HG02610 (cell line): ENCODE measurements around the gene SCAND1.
A peak's percentile ranks its signal among the peaks of the same experiment; 100 is the strongest.
"Not testable (repeated sequence)": the region's sequence is repeated elsewhere in the genome, so short reads cannot be mapped to it uniquely, and the experiment has no call there.

Experiments used
- ATAC-seq: cut with Tn5 transposase; IDR thresholded peaks from one replicate; pipeline ENCODE4 v1.9.1; 2021; ENCODE audit warnings: mild to moderate bottlenecking, moderate library complexity; ENCODE audit not compliant: unreplicated experiment

SCAND1 gene

DNA sequence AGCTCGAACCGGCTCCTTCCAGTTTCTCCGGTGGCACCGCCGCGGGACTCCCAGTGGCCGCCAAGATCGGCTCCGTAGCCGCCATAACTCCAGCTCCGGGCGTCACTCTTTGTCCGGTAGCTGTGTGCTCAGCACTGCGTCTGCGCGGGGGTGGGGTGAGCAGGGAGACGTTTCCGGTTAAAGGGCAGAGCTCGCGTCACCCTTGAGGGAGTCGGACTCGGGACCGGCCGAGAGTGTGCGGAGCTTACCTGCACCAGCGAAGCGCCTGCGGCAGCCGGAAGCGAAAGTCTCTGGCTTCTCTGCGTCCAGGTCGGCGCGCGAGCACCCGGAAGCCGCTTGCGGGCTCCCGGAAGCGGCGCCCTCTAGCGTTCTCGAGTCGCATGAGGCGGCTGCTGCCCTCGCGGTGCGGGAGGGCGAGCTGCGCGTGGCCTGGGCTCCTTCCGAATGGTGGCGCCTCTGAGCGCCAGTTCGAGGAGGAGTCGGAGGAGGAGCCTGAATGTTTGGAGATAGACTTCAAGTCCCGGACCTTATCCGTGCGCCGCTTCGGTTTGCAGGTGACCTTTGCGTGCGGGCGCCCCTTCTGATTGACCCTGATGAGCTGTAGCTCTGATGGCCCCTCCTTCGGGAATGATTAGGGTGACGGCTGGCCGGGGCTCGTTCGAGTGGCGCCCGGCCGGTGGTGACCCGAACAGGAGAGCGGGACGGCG lies at the start of gene SCAND1:
TSS of gene SCAND1 (minus strand) at position 303 of the 707 bp plus-strand sequence. CDS start at position 85, 218 bp downstream.
- peak; percentile 91 for ATAC-seq

DNA sequence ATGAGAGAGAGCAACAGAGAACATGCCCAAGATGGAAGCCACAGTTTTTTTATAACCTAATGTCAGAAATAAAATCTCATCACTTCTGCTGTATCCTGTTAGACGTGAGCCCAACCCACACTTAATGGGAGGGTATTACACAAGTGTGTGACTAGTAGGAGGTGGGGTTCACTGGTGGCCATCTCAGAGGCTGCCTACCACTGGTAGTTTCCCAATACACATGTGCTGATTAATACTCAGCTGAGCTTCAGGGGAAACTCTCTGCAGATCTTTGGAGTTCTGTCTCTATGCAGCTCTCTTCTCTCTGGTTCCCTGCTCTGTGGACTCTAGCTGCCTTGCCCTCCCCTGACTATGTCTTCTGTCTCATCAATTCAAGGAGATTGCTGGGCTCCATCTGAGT lies 49.7 kb upstream of the SCAND1 start:
- ATAC-seq, result no peak

DNA sequence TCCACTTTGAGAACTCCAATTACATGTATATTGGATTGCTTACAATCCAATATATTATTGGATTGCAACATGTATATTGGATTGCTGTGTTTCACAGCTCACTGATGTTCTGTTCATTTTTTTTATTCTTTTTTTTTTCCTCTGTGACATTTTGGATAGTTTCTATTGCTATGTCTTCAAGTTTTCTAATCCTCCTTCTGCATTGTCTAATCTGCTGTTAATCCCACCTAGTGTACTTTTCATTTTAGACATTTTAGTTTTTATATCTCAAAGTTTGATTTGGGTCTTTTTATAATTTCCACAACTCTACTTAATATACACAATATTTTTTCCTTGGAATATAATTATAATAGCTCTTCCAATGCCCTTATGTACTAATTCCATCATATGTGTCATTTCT lies 48.6 kb upstream of the SCAND1 start:
- ATAC-seq, result no peak

GRCh38 chr20:36001331-36001730 lies 47.0 kb upstream of the SCAND1 start:
- not testable (repeated sequence) for ATAC-seq

GRCh38 chr20:35996492-35996891 lies 42.2 kb upstream of the SCAND1 start:
- not testable (repeated sequence) for ATAC-seq

DNA sequence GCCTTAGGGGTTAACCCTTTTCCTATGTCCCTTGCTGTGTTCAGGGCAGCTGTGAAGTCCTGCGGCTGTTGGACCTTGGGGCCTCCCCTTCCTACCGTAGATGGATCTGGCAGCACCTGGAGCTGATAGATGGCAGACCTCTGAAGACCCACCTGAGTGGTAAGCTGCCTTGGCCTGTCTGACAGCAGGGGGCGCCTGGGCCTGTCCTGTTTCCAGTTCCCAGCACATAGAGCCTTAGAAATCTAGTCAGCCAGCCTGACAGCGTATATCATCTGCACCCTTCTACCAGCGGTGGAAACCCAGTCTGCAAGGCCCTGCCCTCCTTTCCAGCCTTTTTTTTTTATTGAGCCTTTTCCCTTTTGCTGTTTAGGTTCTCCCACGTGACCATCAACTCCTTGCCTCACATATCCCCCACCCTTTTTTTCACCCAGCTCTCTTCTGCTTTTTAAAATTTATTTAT lies 40.7 kb upstream of the SCAND1 start:
- ATAC-seq, result no peak

- ATAC-seq, result no peak
These were observed 38.5 kb upstream of the SCAND1 start for GRCh38 chr20:35992713-35993335.

- ATAC-seq, result no peak
These were observed 37.0 kb upstream of the SCAND1 start for GRCh38 chr20:35991142-35991771.

DNA sequence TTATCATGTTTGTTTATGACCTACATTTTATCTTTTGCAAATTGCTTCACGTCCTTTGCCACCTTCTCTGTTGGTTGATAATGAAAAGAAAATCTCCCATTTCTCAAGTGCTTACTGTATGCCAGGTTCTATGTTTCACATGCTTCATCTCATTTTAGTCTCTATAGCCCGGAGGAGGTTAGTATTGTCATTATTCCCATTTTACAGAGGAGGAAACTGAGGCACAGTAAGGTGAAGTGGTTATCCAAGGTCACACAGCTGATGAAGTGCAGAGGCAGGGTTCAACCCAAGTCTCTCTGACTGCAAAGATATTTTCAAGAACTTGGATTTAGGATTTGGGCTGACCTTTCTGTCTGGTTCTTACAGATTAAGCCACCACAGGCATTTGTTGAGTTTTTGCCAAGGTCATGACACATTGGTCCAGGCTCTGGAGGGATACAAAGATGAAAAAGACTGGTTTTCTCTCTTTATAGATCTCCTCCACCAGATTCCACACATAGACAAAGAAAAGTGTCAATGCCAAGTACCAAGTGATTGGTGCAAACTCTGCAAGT lies 34.7 kb upstream of the SCAND1 start:
- ATAC-seq, result no peak

DNA sequence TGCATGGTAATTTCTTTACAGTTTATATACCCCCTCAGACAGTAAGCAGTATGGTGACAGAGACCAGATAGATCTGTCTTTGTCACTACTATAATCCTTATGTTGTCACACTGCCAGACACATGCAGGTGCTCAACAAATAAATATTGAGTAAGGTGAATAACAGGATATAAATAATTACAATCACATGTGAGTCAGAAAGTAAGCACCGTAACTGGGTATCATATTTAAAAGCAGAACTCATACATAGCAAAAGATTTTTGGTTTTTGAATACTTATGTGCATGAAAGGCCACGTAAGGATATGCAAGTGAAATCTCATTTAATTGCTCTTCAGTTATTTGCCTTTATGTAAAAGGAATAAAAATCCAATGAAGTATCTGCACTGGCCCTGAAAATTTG lies 31.5 kb upstream of the SCAND1 start:
- ATAC-seq, result no peak

GRCh38 chr20:35984382-35984781 lies 30.1 kb upstream of the SCAND1 start:
- no peak for ATAC-seq

DNA sequence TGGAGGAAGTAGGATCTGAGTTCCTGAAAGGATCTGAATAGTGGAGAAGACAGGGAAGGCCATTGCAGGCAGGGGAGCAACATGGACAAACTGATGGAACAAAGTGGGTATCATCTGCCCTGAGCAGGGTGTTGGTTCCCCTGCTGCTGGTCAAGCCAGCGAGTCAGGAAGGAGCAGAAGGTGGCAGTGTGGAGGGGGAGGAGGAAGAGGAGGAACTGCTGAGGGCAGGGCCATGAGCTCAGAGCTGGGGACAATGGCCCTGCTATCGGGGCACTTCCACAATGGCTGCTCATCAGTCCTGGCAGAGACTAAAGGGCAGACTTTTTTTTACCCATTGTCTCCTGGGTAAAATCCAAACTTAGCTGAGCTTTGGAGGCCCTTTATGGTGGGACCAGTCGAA lies 27.7 kb upstream of the SCAND1 start:
- no peak for ATAC-seq

GRCh38 chr20:35979544-35979943 lies 25.2 kb upstream of the SCAND1 start:
- ATAC-seq, result no peak

DNA sequence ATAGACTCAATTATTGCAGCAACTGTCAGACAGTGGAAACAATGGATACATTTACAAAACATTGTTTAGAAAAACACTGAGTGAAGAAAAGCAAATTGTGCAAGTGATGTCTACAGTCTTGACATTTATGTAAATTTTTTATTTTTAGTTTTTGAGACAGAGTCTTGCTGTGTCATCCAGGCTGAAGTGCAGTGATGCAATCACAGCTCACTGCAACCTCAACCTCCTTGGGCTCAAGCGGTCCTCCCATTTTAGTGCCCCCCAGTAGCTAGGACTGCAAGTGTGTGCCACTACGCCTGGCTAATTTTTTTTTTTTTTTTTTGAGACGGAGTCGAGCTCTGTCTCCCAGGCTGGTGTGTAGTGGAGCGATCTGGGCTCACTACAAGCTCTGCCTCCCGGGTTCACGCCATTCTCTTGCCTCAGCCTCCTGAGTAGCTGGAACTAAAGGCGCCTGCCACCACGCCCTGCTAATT lies 23.8 kb upstream of the SCAND1 start:
- no peak for ATAC-seq

- no peak for ATAC-seq
These were observed 21.5 kb upstream of the SCAND1 start for GRCh38 chr20:35975576-35976373.

GRCh38 chr20:35974256-35974655 lies 20.0 kb upstream of the SCAND1 start:
- ATAC-seq, result no peak

- ATAC-seq, result no peak
These were observed 18.2 kb upstream of the SCAND1 start for GRCh38 chr20:35972462-35972861.

DNA sequence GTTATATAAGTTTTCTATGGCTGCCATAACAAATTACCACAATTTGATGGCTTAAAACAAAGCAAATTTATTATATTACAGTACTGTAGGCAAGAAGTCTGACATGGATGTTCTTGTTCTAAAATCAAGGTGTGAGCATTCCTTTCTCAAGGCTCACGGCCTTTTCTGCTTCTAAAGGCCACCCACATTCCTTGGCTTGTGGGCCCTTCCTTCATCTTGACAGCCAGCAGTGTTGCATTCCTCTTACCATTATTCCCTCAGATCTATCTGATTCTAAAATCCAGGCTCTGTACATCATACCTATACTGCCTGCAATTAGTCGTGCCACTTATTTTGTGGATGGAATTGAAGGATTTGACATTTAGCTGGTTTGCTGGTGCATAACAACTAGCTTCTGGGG lies 17.7 kb upstream of the SCAND1 start:
- ATAC-seq, result no peak

DNA sequence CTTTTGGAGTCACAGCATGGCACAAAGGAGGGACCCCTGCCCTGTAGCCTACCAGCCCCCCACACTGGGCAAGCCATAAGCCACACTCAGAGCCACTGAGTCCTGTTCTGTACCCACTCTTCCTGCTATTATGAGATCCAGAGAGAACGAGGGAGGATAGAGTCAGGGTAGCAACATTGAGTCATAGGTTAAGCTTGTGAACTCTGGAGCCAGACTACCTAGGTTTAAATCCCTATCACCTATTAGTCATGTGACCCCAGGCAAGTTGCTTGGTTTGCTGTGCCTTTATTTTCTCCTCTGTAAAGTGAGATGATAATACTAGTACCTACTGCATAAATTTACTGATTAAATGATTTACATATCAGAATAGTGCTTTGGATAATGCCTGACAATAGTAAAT lies 14.6 kb upstream of the SCAND1 start:
- no peak for ATAC-seq

GRCh38 chr20:35967979-35968640 lies 13.8 kb upstream of the SCAND1 start, which contains the start of gene CNBD2:
TSS of gene CNBD2 (plus strand) at chr20:35968590. CDS start at chr20:35968763, 173 bp downstream.
- ATAC-seq, result no peak
